K562 (cell line): ENCODE data around the gene MS4A18. TPM values are rescaled to one million over a fixed set of nuclear protein-coding genes. Genes with fewer than 3 reads are reported as not detected.

Experiments used
- ATAC-seq: fragments of 200-7000 bp; cut with Tn5 transposase; 3 replicates; pipeline ENCODE4 v1.9.1; 2020; ENCODE audit warnings: moderate library complexity
- BruUV-seq: library from RNA; stranded (reverse); fragments of 400-500 nt; replicated peaks from 2 replicates; lab custom pipeline; 2021; lab: Mats Ljungman, UMichigan
- CTCF ChIA-PET: fragments of 300-600 bp; formaldehyde crosslinking; extraction: SDS; loops from one replicate; lab custom pipeline; 2021; ENCODE audit warnings: low intra/inter-chr PET ratio; lab: Yijun Ruan, JAX
- POLR2A ChIA-PET: fragments of 300-600, 350-650 bp; sonication (Branson Sonifier 250); formaldehyde crosslinking; extraction: SDS; loops from one replicate; lab custom pipeline; 2021; ENCODE audit warnings: antibody characterized with exemption, inconsistent platforms; lab: Yijun Ruan, JAX
- DNase-seq, 4 experiments: peaks; one replicate each; pipeline versions ENCODE4 v3.0.0 to v3.0.0-alpha.2; 2011 to 2018; ENCODE audit warnings: low spot score in 3 of 4, mixed read lengths in 3 of 4; ENCODE audit errors: extremely low read depth in 1 of 4
- FAIRE-seq: peaks from 2 replicates; lab custom pipeline; 2011; peaks lifted over from hg19 to GRCh38; lab: Jason Lieb, UNC
- H2AFZ ChIP-seq: 2 replicates; pipeline ENCODE4 v1.6.0; 2011; ENCODE audit warnings: low read depth, low read length, control low read depth, inconsistent platforms
- H3K27ac ChIP-seq: fragments of 200-600 bp; 3 replicates; pipeline ENCODE4 v1.8.0; 2011; ENCODE audit warnings: low read depth, mild to moderate bottlenecking, control low read depth, inconsistent platforms, low read length, moderate library complexity, mixed read lengths; ENCODE audit errors: extremely low read depth
- H3K27me3 ChIP-seq, 2 experiments: fragments of 300-600 bp in 1 of 2; 2 replicates in 1 of 2; 3 replicates in 1 of 2; pipeline versions ENCODE4 v1.6.0 to v1.8.0; 2011; ENCODE audit warnings: inconsistent platforms in 2 of 2, low read length in 2 of 2, mild to moderate bottlenecking in 1 of 2, mixed read lengths in 1 of 2, moderate library complexity in 1 of 2; ENCODE audit not compliant: control insufficient read depth in 2 of 2, insufficient read depth in 2 of 2
- H3K36me3 ChIP-seq: fragments of 300-600 bp; 3 replicates; pipeline ENCODE4 v1.8.0; 2011; ENCODE audit warnings: mild to moderate bottlenecking, low read length, inconsistent platforms; ENCODE audit not compliant: control insufficient read depth, insufficient read depth
- H3K4me1 ChIP-seq, 2 experiments: fragments of 200-600 bp in 1 of 2; replicated peaks in 1 of 2; 2 replicates in 1 of 2; 3 replicates in 1 of 2; pipeline versions ENCODE4 v1.5.1 to v1.8.0; 2011; ENCODE audit warnings: inconsistent platforms in 2 of 2, low read length in 2 of 2, mild to moderate bottlenecking in 1 of 2, mixed read lengths in 1 of 2, moderate library complexity in 1 of 2; ENCODE audit not compliant: control insufficient read depth in 2 of 2, insufficient read depth in 2 of 2
- H3K4me2 ChIP-seq: 2 replicates; pipeline ENCODE4 v1.6.1; 2011; ENCODE audit warnings: low read length, control low read depth, inconsistent platforms, mixed read lengths; ENCODE audit not compliant: insufficient read depth
- H3K4me3 ChIP-seq: fragments of 200-600 bp; sonication (generic), shearing (Covaris generic); 2 replicates; pipeline ENCODE4 v1.5.1; 2016; ENCODE audit warnings: control low read depth, inconsistent platforms
- H3K79me2 ChIP-seq: fragments of 200-600 bp; 3 replicates; pipeline ENCODE4 v1.8.0; 2011; ENCODE audit warnings: low read length, inconsistent platforms; ENCODE audit not compliant: control insufficient read depth, insufficient read depth
- H3K9ac ChIP-seq, 2 experiments: 2 replicates each; pipeline versions ENCODE4 v1.6.0 to v1.6.1; 2011; ENCODE audit warnings: low read depth in 2 of 2, low read length in 2 of 2, control low read depth in 1 of 2, inconsistent platforms in 1 of 2, mild to moderate bottlenecking in 1 of 2, mixed read lengths in 1 of 2; ENCODE audit not compliant: insufficient read depth in 1 of 2
- H3K9me1 ChIP-seq: one replicate; pipeline ENCODE4 v1.6.0; 2011; ENCODE audit warnings: inconsistent platforms, mild to moderate bottlenecking, low read length, moderate library complexity; ENCODE audit not compliant: control insufficient read depth, insufficient read depth
- H3K9me3 ChIP-seq: replicated peaks from 2 replicates; pipeline ENCODE4 v1.5.1; 2011; ENCODE audit warnings: low read depth, low read length, inconsistent platforms; ENCODE audit not compliant: control insufficient read depth, insufficient read depth
- H4K20me1 ChIP-seq: replicated peaks from 2 replicates; pipeline ENCODE4 v1.6.1; 2011; ENCODE audit warnings: low read length, inconsistent platforms, mixed read lengths; ENCODE audit not compliant: control insufficient read depth, insufficient read depth
- BRF1 ChIP-seq: IDR thresholded peaks from 3 replicates; pipeline ENCODE4 v1.6.1; 2011; ENCODE audit warnings: borderline replicate concordance, mild to moderate bottlenecking; ENCODE audit not compliant: insufficient read length; ENCODE audit errors: extremely low read depth
- C11orf30 ChIP-seq: fragments of 450-650 bp; IDR thresholded peaks from 2 replicates; pipeline ENCODE4 v1.6.1; 2016; ENCODE audit warnings: low read depth, mild to moderate bottlenecking
- CXXC5 ChIP-seq: fragments of 250-450 bp; sonication (Bioruptor Pico); IDR thresholded peaks from 2 replicates; pipeline ENCODE4 v1.8.0; 2022; ENCODE audit warnings: inconsistent platforms, mild to moderate bottlenecking, moderate library complexity
- ESRRB ChIP-seq: fragments of 250-450 bp; sonication (Bioruptor Pico); IDR thresholded peaks from 2 replicates; pipeline ENCODE4 v1.5.0; 2020; ENCODE audit warnings: mild to moderate bottlenecking, moderate library complexity, borderline replicate concordance
- EZH2 ChIP-seq: IDR thresholded peaks from 2 replicates; pipeline ENCODE4 v1.6.1; 2012; ENCODE audit warnings: low read depth, mild to moderate bottlenecking, inconsistent platforms, low read length, borderline replicate concordance
- FOXP1 ChIP-seq: sonication (generic); formaldehyde crosslinking; IDR thresholded peaks from 2 replicates; pipeline ENCODE4 v1.8.0; 2022; ENCODE audit warnings: mild to moderate bottlenecking, missing genetic modification reagents
- NBN ChIP-seq: fragments of 450-650 bp; IDR thresholded peaks from 2 replicates; pipeline ENCODE4 v1.6.1; 2016; ENCODE audit warnings: low read depth, mild to moderate bottlenecking
- NUFIP1 ChIP-seq: fragments of 450-650 bp; IDR thresholded peaks from 2 replicates; pipeline ENCODE4 v1.6.1; 2018; ENCODE audit not compliant: partially characterized antibody
- PHB ChIP-seq: fragments of 250-450 bp; sonication (Bioruptor Pico); IDR thresholded peaks from 2 replicates; pipeline ENCODE4 v1.5.0; 2021
- POLR3A ChIP-seq: IDR thresholded peaks from 2 replicates; pipeline ENCODE4 v1.6.1; 2011; ENCODE audit warnings: borderline replicate concordance, mild to moderate bottlenecking, moderate library complexity; ENCODE audit not compliant: insufficient read length, insufficient read depth; ENCODE audit errors: extremely low read depth
- ZNF316 ChIP-seq: fragments of 450-650 bp; IDR thresholded peaks from 2 replicates; pipeline ENCODE4 v1.6.1; 2016
- WGBS: fragments of 100-300 bp; shearing (Covaris generic); methylation state at CpG from one replicate; pipeline ENCODE4 v1.1.6; 2016; ENCODE audit warnings: low coverage, mixed read lengths; ENCODE audit not compliant: insufficient coverage; ENCODE audit errors: missing lambda C conversion rate; 5-methylcytosine and 5-hydroxymethylcytosine counted together
- in situ Hi-C: fragments of 300-500 bp; cut with MboI; formaldehyde crosslinking; loops from 4 replicates; pipeline ENCODE4 v1.15.0; 2018; ENCODE audit warnings: inconsistent platforms, mixed read lengths
- intact Hi-C: fragments of 100-400 bp; cut with micrococcal nuclease; formaldehyde crosslinking; loops from 2 replicates; pipeline ENCODE4 v1.14.2; 2022
- polyA plus RNA-seq, 8 experiments: library from polyadenylated mRNA; depleted of rRNA in 4 of 8; stranded (reverse) in 5 of 8; unstranded in 3 of 8; fragments of >200 nt; fragmentation: Nextera tagmentation in 2 of 8; fragmentation: Illumina TruSeq in 1 of 8; extraction: Ambion mirVana in 2 of 8; extraction: Trizol in 1 of 8; gene quantifications; 2 replicates each; pipeline versions ENCODE4 v1.2.1 to v1.2.3, GENCODE V29; 2011 to 2014; ENCODE audit warnings: inconsistent platforms in 1 of 8, missing spikeins in 1 of 8
- total RNA-seq, 7 experiments: library from RNA; depleted of rRNA in 6 of 7; stranded (reverse); fragments of >200 nt in 6 of 7; fragmentation: Illumina TruSeq in 2 of 7; extraction: Trizol in 2 of 7; gene quantifications; 2 replicates each; pipeline versions ENCODE4 v1.2.1 to v1.2.3, GENCODE V29; 2011 to 2021; ENCODE audit warnings: low replicate concordance in 1 of 7

MS4A18 gene
- total and polyA plus RNA-seq, 9 of the 15 experiments (the other 6 are each of a cell fraction or from before 2014, with no cell fraction given), result not detected

GRCh38 chr11:60719391-60719790, 5.1 kb upstream of the MS4A18 start:
- ChIA-PET CTCF (no interaction called here), POLR2A (no interaction called here)
- H3K9me3 ChIP-seq, result no peaks in the 10 kb centered on the region
- H3K9me1 ChIP-seq, result no peaks in the 10 kb centered on the region
- 0% methylated on average over 4 of the region's 4 CpGs for WGBS
- H3K9ac ChIP-seq, result no peak overlapping the region
- no peaks in the 10 kb centered on the region for H3K4me1 ChIP-seq
- H3K79me2 ChIP-seq, result no peaks in the 10 kb centered on the region
- H3K4me2 ChIP-seq, result no peak overlapping the region
- H3K27me3 ChIP-seq, result peaks cover 19 to 32% of the 10 kb centered on the region in 2 experiments
- H3K4me3 ChIP-seq, result no peak overlapping the region
- H4K20me1 ChIP-seq, result no peaks in the 10 kb centered on the region
- no TSS peak for BruUV-seq
- ATAC-seq, result no peak
- no peak overlapping the region for H2AFZ ChIP-seq
- no peak for FAIRE-seq
- no peaks in the 10 kb centered on the region for H3K36me3 ChIP-seq
- no peak for TF ChIP-seq C11orf30
- no peak for TF ChIP-seq BRF1
- TF ChIP-seq POLR3A, result no peak
- TF ChIP-seq NBN, result no peak
- no peak for TF ChIP-seq ZNF316
- TF ChIP-seq FOXP1 (CRISPR knock-in tag), result no peak
- no peak for TF ChIP-seq NUFIP1
- TF ChIP-seq CXXC5 (CRISPR knock-in tag), result no peak
- TF ChIP-seq PHB (CRISPR knock-in tag), result no peak
- TF ChIP-seq ESRRB (CRISPR knock-in tag), result no peak
- TF ChIP-seq EZH2, result no peak
- in situ Hi-C loops (no loop called here), intact Hi-C loops (no loop called here)
- H3K27ac ChIP-seq, result no peak overlapping the region
- no peak for DNase-seq
